A204.1 (cell line): Measurements from ENCODE around the gene HOXD11.

ENCODE experiments used
- FAIRE-seq: peaks from 2 replicates; lab custom pipeline; 2012; peaks lifted over from hg19 to GRCh38; lab: Jason Lieb, UNC

HOXD11 gene

DNA sequence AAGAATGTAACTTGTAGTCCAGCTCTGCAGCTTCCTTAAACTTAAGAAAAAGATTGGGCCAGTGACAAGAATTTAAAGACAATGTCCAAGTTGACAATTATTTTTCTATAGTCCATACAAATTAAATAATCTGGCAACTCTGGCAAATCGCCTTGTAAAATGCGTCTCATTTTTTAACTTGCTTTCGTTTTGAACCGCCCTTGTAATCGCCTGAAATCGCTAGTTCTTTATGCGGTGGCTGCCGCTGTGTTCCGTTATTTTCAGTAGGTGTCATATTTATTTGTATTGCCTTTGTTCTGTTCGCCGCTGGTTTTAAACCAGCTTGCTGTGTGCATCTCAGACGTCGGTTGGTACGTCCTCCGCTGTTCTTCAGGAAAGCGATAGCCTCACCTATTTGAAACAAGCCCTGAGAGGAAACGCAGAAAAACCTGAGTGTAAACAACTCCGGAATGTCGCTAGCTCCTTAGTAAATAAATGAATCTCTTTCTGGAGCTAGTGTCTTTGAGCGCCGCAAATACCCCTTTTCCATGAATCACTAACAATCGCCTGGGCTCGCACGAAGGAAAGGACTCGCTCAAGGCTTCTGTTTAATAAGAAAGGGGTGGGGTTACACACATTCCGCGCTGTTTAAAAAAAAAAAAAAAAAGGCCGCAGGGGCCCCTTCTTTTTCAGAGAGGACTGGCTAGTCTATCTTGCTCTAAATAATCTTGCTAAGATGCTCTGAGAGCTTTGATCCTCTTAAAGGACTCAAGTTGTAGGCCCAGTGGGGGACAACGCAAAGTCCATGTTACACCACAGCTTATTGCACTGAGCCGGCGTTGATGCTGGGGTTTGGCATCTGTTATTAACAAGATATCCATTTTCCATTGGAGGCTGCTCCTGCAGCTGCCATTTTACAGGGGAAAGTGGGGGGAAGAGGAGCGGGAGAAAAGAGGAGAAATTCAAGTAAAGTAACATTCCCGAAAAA lies 25.4 kb downstream of the HOXD11 start:
- FAIRE-seq = no peak

DNA sequence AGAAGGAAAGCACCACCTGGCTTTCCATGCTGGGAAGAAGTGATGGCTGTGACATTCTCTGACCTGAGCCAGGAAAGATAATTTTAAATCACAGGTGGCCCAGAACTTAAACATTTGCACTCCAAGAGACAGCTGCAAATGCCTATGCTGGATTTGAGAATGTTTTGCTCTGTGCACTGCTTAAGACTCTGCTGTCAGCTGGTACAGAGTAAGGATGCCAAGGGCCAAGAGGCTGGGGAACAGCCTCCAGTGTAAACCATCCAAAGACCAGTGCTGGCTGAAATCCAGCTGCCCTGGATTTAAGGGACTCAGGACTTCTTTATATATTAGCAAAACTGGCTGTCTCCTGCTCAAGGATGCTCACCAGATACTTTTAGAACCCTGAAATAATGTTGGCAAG lies 26.3 kb downstream of the HOXD11 start:
- no peak for FAIRE-seq

DNA sequence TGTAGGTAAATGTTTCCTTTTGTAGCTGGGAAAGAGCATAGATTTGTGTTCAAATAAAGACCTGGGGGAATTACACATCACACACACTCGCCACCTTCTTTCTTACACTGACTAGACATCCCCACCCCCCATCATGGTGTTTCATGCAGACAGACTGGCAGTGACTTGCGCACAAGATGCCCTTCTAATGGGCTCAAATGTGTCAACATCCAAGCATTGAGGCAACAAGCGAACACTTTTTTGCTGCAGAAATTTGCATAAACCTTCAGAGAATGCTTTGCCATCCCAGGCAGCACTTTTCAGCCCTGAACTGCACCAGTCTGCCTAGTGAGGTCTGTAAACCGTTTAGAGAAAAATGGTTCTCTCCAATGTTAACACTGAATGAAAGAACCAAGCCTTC lies 27.0 kb downstream of the HOXD11 start:
- no peak for FAIRE-seq

DNA sequence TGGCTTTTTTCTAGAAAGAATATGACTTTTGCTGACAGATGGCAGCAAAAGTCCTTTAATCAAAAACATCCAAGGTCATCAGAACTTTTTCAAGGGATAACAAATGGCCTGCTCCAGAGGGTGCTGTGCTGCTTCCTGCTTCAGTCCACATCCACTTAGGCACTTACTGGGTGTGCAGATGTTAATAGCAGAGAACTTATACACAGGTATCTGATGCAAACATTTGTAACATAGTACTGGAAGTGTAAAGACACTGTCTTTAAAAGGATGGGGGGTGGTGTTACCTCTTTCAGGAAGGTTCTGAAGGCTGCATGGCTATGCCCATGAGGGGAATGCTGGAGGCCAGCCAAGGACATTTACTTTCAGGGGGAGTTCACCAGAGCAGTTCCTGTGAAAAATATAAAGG lies 28.0 kb downstream of the HOXD11 start:
- no peak for FAIRE-seq

DNA sequence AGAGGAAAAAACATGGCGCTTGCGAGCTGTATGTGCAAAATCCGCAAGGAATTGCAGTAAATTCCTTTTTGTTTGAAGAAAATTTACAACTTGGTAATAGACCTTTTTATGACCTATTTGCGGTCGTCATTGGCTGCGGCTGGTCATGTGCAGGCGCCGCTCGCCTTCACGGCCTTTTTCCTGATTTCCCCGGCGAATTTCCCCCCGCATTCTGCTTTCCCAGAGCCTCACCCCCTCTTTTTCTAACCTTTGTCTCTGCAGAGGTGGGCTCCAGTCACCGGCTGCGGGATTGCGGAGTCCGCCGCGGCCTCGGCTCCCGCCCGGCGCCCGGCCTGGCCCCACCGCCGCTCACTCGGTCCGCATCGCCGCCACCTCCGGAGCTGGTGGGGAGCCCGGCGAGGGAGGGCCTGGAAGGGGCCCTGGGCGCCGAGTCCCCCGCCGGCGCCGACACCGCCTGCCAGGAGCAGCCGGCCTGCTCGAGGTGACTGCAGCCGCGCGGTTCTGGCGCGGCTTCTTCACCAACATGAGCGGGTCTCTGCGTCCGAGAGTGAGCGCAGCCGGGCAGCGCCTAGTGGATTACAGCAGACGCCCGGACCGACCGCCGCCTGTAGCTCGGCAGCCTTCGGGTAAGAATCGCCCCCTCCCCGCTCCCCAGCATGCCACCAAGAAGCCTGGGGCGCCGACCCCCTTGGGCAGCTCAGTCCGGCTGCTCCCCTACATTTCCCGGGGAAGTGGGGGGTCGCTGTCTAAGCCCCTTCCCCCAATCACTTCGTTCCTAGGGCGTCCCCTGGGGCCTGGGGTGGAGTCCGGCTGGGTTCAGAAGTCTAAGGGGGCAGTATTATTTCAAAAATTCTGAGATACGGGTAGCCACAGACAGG lies 29.5 kb downstream of the HOXD11 start:
- FAIRE-seq = no peak

DNA sequence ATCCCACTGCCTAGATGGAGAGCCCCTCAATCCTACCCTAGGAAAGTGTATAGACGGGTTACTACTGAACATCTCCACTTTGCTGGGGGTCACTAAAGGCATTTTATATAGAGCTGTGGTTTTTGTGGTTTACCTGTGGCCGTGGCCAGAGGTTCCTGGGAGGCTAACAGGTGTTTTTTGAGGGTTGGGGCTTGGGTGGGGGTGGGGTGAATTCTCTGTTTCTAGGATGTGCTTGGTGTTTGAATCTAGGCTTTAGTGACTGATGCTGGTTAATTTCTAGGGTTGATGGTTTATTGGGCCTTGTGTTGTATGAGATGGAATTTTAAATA lies 30.1 kb downstream of the HOXD11 start:
- FAIRE-seq = no peak

DNA sequence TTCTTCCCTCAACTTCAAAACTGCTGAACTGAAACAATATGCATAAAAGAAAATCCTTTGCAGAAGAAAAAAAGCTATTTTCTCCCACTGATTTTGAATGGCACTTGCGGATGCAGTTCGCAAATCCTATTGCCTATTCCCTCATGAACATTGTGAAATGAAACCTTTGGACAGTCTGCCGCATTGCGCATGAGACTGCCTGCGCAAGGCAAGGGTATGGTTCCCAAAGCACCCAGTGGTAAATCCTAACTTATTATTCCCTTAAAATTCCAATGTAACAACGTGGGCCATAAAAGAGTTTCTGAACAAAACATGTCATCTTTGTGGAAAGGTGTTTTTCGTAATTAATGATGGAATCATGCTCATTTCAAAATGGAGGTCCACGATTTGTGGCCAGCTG lies 30.8 kb downstream of the HOXD11 start:
- FAIRE-seq = no peak

DNA sequence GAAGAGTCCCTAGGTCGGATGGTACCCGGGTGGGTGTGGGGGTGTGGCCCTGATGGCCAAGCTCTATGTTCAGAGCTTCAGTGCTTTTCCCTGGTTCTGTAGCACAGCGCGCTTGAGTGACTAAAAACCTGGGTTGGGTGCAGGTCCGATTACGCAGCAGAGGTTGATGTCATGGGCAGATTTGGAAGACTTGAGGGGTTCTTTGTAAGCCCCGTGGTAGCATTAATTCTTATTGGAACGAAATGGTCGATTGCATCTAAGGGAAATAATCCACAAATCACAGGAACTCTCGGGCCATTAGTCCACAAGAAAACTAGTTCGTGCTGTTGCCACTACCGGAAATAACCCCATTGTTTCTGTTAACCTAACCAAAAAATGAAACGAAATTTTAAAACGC lies 31.4 kb downstream of the HOXD11 start:
- FAIRE-seq = no peak

DNA sequence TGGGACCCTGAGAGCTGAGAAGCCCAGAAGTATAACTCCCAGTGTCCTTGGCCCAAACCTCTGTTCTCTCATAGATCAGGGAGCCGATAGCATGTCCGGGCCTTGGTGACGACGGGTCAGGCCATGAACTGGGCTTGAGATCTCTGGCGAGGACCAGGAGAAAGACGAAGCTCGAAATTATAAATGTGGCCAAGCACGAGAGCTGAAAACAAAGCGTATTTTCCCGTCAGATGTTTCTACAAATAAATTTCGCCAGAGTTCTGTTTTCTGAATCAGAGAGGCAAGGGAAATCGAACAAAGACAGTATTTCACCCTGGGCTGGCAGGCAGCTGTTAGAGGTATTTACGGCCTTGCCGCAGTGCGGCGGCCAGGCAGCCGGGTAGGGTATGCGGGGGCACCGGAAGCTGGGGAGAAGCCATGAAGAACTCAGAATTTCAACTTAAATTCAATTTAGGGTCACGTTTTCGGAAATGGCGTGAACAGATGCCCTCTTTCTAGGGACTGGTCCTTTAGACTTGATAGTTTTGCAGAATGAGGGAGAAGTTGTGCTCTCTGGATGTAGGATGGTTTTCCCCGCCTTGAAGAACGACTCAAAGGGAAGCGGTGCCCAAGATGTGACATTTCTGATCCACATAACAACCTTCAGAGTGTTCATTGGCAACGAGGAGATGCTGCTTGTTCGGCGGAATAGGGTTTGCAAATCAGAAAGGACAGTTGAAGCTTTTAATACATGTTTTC lies 32.0 kb downstream of the HOXD11 start:
- FAIRE-seq = no peak

DNA sequence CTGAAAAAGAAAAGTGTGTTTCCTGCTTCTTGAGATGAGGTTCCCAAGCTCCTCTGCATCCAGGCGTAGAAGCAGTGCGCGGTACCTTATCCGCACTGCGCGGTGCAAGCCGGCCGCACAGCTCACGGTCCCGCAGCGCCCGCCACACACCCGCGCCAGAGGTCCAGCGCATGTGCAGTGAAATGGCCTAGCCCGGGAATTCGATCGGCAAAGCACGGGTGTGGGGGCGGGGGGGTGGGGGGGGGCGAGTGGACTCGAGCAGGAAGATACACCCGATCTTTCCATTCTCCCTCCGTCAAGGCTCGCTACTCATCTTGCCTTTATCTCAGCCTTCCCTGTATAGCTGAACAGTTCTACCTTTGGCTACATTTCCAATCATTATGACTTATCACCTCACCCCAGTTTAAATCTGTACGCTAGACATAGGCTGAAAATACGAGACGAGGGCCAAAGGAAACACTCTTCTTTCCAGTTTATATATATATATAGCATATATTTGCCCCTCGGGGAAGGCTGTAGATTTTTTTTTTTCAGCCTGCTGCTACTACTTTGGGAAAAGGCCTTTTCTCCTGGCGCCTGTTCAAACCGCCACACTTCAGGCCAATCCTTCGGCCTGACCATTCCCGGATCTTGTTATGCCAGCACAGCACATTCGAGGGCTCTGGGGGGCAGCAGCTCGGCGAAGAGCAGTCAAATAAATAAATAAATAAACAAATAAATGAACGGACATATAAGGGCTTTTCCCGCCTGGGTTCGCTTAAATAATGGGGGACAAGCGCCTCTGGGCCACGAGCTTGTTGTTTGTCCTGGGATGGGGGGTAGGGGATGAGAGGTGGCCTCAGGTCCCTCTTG lies 32.8 kb downstream of the HOXD11 start:
- FAIRE-seq = no peak

DNA sequence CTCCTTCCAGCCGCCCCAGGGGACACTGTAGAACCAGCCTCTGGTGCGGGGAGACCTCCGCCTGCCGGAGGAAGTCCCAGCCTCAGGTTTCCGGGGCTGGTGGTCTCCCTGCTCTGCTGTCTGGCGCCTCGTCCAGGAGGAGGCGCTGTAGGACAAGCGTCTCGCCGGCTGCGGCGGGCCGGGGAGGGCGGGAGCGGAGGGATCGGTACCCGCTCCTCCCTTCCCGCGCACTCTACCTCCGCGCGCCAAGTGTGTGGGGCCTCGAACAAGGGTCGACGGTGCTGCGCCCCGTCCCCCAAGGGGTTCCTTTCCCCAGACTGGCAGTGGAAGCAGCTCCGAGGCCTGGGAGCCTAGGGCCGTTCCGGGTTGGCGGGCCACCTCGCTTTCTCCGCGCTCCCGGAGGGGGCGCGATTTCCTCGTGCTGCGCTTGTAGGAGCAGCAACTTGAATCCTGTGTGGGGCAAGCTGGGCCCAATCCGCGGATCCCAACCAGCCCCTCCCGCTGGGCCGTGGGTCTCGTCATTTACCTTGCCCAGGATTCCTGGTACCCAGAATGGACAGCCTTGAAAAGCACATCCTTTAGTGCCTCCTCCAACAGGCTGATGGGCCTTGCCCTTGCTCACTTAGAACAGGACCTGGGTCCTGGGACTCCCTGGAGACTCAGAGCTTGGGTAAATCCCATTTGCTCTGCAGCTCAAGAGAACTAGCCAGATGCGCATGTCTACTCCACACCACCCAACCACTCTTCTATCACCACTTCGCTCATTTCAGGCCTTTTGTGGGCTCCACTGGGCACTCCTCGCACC lies 33.6 kb downstream of the HOXD11 start:
- FAIRE-seq = no peak

DNA sequence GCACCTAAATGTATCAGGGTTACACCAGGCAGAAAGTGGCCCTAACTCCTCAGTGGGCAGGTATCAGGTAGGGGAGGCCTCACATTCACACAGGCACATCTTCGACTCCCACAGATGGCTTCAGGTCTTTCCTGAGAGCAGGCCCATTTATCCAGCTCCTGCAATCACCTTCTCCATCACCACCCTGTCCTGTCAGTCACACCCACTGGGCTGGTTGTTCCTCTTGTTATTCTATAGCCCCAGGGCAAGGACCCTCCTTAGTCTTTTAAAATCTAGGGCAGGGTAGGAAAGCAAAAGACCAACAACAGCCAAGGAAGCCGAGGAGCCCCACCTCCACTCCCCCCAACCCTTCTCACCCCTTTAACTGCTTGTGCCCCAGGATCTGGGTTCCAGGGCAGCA lies 35.2 kb downstream of the HOXD11 start:
- FAIRE-seq = no peak

DNA sequence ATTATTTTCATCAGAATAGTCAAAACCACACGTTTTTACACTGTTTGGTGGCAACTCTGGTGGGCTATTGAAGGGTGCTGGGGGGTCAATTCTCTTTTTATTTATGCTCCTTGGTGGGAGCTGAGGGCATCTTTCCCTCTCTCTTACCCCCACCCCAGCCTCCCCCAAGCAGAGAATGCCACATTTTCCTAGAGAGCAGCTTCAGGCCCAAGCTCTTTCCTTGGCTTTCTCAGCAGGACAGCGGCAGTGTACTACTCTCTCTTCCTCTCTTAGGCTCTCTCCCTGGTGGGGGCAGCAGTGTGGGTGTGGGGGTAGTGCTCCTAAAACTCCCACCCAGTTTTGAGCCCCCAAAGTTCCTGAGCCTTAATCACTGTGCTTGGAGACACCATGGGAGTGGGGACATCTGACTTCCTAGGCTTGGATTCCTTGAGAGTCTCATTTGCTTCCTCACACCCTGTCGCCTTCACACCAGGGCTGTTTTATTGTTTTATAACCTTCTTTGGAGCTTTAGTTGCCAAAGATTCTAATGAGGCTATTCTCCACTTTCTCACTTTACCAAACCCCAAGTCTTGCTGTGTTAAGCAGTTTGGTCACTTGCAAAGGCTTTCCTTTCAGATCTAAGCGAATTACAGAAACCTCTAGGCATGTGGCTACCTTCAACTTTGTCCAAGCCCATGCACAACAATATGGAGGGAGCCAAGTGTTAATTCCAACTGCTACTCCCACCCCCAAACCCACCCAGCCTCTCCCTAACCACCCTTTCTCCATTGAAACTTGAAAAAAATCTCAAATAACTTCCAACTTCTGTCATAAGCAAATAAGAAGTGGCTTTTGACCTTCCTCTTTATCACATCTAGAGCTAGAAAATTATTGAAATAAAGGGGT lies 38.2 kb downstream of the HOXD11 start:
- FAIRE-seq = no peak

DNA sequence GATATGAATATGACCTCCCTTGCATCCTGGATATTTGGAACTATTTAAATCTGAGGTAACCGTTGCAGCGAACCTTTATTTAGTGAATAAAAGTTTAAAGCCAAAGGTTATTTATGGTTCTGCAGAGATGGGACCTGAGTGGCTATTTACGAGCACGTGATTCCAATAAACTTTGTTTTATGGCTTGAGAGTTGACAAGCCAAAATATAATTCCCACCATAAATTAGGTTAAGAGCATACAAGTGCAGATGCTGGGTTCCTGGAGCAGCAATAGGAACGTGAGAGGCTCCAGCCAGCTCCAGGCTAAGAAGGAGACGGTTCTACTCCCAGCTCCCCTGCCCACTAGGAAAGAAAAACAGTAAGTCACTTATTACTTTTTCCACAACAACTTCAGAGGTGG lies 39.0 kb downstream of the HOXD11 start:
- FAIRE-seq = no peak

DNA sequence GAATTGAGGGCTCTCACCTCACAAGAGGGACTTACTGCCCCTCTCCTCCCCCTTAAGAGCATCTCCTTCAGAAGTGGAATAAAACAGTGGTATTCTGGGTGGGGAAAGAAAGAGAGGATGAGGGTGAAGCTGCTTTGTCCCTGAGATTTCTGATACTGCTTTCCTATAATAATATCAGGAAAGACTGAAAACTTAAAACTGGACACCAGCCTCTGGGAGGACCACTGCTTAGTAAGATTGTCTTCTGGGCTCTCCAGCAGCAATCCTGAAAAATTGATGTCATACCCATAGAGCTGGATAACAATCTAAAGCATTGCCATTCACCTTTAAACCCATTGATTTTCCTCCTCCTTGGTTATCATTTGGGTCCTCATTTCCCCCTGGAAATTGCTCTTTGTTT lies 39.6 kb downstream of the HOXD11 start:
- FAIRE-seq = no peak

DNA sequence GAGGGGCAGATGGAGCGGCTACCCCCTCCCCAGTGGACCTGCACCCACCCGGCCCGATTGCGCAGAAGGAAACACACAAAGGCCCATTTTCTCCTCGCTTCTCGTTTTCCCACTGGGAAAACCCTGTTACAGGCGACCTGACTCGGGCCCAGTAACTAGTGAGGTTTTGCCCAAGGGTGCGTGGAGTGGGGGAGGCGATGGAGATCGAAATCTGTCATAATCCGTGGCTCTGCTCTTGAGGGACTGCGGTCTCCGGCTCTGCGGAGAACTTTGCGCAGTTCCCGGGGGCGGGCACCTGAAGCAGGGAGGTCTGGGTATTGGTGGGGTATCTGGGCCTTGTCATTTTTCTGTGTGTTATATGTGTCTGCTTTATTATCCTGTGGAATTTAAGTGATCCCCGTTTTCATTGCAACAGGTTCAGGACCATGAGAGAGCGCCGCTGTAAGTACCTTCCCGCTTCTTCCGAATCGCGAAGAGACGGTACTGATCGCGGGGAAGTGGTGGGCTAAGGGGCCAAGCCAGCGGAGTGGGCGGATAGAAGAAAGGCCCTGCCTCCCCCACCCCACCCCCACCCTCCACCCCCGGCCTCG lies 40.2 kb downstream of the HOXD11 start:
- no peak for FAIRE-seq

DNA sequence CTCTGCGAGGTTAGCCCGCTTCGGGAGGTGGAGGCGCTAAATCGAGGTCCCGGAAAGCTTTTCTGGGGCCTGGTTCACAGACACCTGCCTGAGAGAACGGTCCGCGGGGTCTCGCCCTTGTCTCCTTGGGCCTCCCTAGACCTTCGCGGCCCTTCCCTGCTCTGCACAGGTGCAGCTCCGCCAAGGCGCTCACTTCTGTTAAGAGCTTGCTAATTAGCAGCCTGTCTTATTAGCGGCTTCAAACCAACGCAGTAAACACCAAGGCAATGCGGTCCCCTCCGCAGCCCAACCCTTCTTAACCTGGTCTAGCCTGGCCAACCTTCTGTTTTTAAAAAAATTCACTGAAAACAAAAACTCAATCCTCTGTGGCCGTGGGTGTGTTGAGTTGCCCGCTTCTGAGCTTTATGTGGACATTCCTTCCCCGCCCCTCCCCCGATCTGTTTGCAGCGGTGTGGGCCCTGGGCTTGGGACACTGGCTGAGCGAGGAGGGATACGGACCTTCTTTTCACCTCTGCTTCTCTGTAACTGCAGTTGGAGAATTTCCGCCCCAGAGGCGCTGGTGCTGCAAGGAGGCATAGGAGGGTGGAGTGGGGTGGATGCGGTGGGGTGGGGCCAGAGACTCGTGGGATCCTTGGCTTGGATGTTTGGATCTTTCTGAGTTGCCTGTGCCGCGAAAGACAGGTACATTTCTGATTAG lies 40.9 kb downstream of the HOXD11 start:
- FAIRE-seq = no peak

DNA sequence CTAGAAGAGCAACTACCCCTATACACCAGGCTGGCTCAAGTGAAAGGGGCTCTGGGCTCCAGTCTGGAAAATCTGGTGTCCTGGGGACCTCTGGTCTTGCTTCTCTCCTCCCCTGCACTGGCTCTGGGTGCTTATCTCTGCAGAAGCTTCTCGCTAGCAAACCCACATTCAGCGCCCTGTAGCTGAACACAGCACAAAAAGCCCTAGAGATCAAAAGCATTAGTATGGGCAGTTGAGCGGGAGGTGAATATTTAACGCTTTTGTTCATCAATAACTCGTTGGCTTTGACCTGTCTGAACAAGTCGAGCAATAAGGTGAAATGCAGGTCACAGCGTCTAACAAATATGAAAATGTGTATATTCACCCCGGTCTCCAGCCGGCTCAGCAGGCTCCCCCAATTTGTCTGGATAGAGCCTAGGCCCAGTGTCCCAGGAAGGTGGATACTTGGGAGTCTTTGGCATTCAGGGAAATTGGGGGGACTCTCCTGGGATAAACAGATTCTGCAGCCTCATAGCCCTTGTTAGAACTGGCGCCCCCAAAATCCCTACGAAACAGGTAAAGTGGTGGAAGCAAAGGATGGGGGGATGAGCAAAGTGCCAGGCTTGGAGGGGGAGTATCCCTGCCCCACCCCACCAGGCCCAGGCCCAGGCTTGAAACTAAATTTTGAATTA lies 41.8 kb downstream of the HOXD11 start:
- FAIRE-seq = no peak
